Activated CD8-positive, alpha-beta memory T cell treated with anti-CD3 and anti-CD28 coated beads, Interleukin-2, amount 10 ng/mL, durations not matched to agents 7 days and 5 days (primary cell): ENCODE measurements around the gene DPEP2NB. TPM values are rescaled to one million over a fixed set of nuclear protein-coding genes. Genes with fewer than 3 reads are reported as not detected.
"Not testable (repeated sequence)": the region's sequence is repeated elsewhere in the genome, so short reads cannot be mapped to it uniquely, and the experiment has no call there.

Source experiments
- ATAC-seq: fragments of 150-1000 bp; cut with Tn5 transposase; one replicate; pipeline ENCODE4 v1.10.0; 2021; ENCODE audit warnings: moderate library complexity
- CTCF ChIA-PET: fragments of 350-600 bp; sonication (Branson Sonifier 250); formaldehyde crosslinking; loops from one replicate; lab custom pipeline; 2021; ENCODE audit warnings: antibody characterized with exemption; lab: Charles Lee
- DNase-seq: peaks from one replicate; pipeline ENCODE4 v3.0.0-alpha.2; 2020
- H3K27ac Mint-ChIP-seq: one replicate; pipeline ENCODE4 v1.8.0; 2021; ENCODE audit warnings: mild to moderate bottlenecking, mixed read lengths
- H3K27me3 Mint-ChIP-seq: one replicate; pipeline ENCODE4 v1.8.0; 2021; ENCODE audit warnings: mixed read lengths
- H3K36me3 Mint-ChIP-seq: one replicate; pipeline ENCODE4 v1.8.0; 2021; ENCODE audit warnings: mild to moderate bottlenecking, mixed read lengths
- H3K4me1 Mint-ChIP-seq: one replicate; pipeline ENCODE4 v1.8.0; 2021; ENCODE audit warnings: mixed read lengths
- H3K4me3 Mint-ChIP-seq: one replicate; pipeline ENCODE4 v1.8.0; 2021; ENCODE audit warnings: mild to moderate bottlenecking, moderate library complexity, mixed read lengths
- H3K9me3 Mint-ChIP-seq: one replicate; pipeline ENCODE4 v1.8.0; 2022; ENCODE audit warnings: low read depth, mixed read lengths
- total RNA-seq, 2 experiments: library from RNA; stranded (reverse); gene quantifications; one replicate each; pipeline ENCODE4 v1.2.3, GENCODE V29; 2021

Gene DPEP2NB
- total RNA-seq, 2 experiments from 2014 or later = not detected

DNA sequence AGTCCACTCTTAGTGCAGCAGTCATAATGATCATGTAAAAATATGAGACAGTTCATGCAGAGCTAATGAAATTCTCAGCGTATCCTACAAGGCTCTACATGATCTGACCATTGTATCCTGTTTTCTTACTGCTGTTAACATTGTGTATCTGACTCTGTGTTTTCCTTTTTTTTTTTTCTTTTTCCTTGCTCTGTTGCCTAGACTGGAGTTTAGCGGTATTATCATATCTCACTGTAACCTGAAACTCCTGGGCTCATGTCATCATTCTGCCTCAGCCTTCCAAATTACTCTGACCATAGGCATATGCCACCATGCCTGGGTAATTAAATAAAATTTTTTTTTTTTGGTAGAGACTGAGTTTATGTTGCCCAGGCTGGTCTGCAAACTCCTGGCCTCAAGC, 19.5 kb upstream of the DPEP2NB start:
- H3K36me3 Mint-ChIP-seq = peaks cover 18% of the 10 kb centered on the region
- no peaks in the 10 kb centered on the region for H3K9me3 Mint-ChIP-seq
- ATAC-seq = no peak
- H3K4me3 Mint-ChIP-seq = no peak overlapping the region
- no peak overlapping the region for H3K27ac Mint-ChIP-seq
- CTCF ChIA-PET = interaction anchor here (1.4 kb wide), 1 partner anchor 12 kb away, joined by 4 read pairs; no protein-coding TSS in a partner anchor
- DNase-seq = no peak
- no peaks in the 10 kb centered on the region for H3K27me3 Mint-ChIP-seq
- H3K4me1 Mint-ChIP-seq = peaks cover 52% of the 10 kb centered on the region

DNA sequence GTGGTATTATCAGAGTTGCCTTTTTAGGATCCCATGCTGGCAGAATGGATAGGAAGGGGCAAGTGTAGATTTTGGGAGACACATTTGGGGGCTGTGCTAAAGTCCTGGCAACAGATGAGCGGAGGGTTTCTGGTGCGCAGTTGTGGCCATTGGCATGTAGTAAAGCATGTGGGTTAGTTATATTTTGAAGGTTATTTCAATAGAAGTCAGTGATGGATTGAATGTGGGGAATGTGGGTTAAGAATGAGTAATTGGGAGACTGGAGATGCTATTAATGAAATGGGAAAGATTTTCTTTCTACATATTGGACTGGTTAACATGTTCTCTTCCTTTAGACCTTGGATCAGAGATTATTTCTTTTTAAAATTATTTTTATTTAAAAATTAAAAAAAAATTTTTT, 17.4 kb upstream of the DPEP2NB start:
- H3K9me3 Mint-ChIP-seq = no peaks in the 10 kb centered on the region
- ATAC-seq = no peak
- peak overlapping the region; percentile 2 for H3K27ac Mint-ChIP-seq
- no peaks in the 10 kb centered on the region for H3K27me3 Mint-ChIP-seq
- peaks cover 13% of the 10 kb centered on the region for H3K36me3 Mint-ChIP-seq
- H3K4me1 Mint-ChIP-seq = peaks cover 42% of the 10 kb centered on the region
- no peak for DNase-seq
- CTCF ChIA-PET = interaction anchor here (2.2 kb wide), 1 partner anchor 8 kb away, joined by 7 read pairs; no protein-coding TSS in a partner anchor
- H3K4me3 Mint-ChIP-seq = no peak overlapping the region

DNA sequence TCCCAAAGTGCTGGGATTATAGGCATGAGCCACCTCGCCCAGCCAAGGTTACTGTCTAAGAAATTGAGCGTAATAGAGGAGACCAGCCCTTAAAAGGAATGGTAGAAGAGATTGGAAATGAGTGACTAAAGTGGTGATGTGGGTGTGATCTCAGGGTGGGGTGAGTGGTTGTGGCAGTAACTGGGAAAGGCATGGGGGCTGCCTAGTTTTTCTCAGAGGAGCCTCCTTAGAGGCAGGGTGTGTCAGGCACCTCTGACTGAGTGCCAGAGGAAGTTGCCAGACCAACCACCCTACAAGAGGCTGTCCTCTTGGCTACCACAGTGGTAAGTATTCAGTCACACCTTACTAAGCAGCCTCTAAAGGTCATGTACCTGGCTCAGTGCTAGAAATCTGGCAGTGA, 16.2 kb upstream of the DPEP2NB start:
- no peak overlapping the region for H3K4me3 Mint-ChIP-seq
- no peaks in the 10 kb centered on the region for H3K9me3 Mint-ChIP-seq
- peak; percentile 66 for DNase-seq
- peaks cover 22% of the 10 kb centered on the region for H3K36me3 Mint-ChIP-seq
- H3K27ac Mint-ChIP-seq = peak overlapping the region; percentile 74
- CTCF ChIA-PET = interaction anchor here (1.0 to 2.2 kb wide), 3 partner anchors 9 to 148 kb away, joined by 3 to 7 read pairs (median 3); no protein-coding TSS in a partner anchor
- no peaks in the 10 kb centered on the region for H3K27me3 Mint-ChIP-seq
- H3K4me1 Mint-ChIP-seq = peaks cover 34% of the 10 kb centered on the region
- ATAC-seq = peak; percentile 86

DNA sequence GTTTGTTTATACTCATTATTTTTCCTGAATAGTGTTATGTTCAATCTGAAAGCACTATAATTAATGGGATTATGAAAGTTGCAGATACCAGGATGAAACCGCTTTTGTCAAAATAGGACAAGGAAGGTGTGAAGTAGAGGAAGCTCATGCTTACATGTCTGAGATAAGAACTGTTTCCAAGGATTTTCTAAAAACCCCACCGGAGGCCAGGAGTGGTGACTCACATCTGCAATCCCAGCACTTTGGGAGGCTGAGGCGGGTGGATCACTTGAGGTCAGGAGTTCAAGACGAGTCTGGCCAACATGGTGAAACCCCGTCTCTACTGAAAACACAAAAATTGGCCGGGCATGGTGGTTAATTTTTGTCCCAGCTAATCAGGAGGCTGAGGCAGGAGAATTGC, 14.4 kb upstream of the DPEP2NB start:
- DNase-seq, H3K27me3 Mint-ChIP-seq, H3K27ac Mint-ChIP-seq, H3K9me3 Mint-ChIP-seq, H3K4me3 Mint-ChIP-seq, ATAC-seq: not testable (repeated sequence)
- Mint-ChIP-seq H3K36me3 (peaks cover 23% of the 10 kb centered on the region), H3K4me1 (peaks cover 32% of the 10 kb centered on the region)
- CTCF ChIA-PET = interaction anchor here (1.2 to 3.5 kb wide), 2 partner anchors 11 to 146 kb away, joined by 3 to 20 read pairs; no protein-coding TSS in a partner anchor

DNA sequence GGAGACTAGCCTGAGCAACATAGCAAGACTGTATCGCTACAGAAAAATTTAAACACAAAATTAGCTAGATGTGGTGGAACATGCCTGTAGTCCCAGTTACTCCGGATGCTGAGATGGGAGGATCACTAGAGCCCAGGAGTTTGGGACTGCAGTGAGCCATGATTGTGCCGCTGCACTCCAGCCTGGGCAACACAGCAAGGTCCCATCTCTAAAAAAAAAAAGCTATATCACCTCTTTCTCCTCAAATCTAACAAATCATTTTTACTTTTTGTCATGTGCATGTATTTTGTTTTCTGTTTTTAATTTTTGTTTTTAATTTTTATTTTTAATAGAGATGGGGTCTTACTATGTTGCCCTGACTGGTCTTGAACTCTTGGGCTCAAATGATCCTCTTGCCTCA, 13.3 kb upstream of the DPEP2NB start:
- ATAC-seq = no peak
- H3K4me1 Mint-ChIP-seq = peaks cover 33% of the 10 kb centered on the region
- H3K27ac Mint-ChIP-seq = no peak overlapping the region
- no peaks in the 10 kb centered on the region for H3K9me3 Mint-ChIP-seq
- no peak for DNase-seq
- CTCF ChIA-PET = interaction anchor here (1.0 to 3.5 kb wide), 5 partner anchors 12 to 212 kb away, joined by 3 to 20 read pairs (median 3); no protein-coding TSS in a partner anchor
- no peak overlapping the region for H3K4me3 Mint-ChIP-seq
- H3K27me3 Mint-ChIP-seq = no peaks in the 10 kb centered on the region
- H3K36me3 Mint-ChIP-seq = peaks cover 20% of the 10 kb centered on the region

DNA sequence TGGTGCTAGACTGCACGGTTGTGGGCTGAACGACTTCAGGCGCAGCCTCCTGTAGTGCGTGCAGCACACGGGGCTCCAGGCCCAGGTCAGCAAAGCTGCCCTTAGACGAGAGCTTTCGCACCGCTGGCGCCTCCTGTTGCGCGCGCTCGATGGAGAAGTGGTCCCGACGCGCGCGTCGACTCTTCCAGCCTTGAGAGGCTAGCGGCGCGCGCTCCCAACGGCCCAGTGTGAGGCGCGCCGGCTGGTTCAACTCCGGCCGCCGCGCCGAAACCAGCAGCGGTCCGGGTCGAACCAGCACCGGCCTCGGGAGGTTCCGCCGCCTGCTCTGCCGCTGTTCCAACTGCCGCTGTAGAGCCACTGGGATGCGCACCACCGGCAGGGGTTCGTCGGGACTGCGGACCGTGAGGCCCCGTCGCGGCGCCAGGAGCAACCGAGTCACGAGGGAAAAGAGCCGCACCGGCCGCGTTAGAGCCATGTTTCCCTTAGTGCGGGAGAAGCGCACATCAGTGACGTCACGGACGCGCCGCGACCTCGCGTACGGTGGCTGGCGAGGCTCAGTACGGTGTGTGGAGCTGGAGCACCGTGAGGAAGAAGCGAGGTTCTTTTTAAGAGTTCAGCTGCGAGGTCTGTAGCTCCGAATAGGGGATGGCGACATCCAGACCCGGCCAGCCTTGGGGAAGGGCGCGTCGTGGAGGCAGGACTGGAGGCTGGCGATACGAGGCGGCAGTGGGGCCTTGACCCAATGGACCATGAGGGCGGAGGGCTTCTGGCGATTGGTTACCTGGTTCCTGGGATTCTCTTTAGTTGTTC, 7.2 kb upstream of the DPEP2NB start, which contains the start of the genes DDX28 and DUS2:
TSS of gene DDX28 (minus strand) at position 505 of the 810 bp plus-strand sequence. CDS start at position 475, 30 bp downstream.
TSS of gene DUS2 (plus strand) at position 557 of the 810 bp plus-strand sequence. CDS start 14,740 bp downstream, outside the sequence.
- no peaks in the 10 kb centered on the region for H3K27me3 Mint-ChIP-seq
- peak within 1 kb of the TSS; percentile 93 for H3K4me3 Mint-ChIP-seq
- CTCF ChIA-PET = interaction anchor here (0.5 to 4.1 kb wide), 19 partner anchors 11 to 1508 kb away, joined by 3 to 20 read pairs (median 3); partner anchors contain the start of genes DPEP3, EDC4 and PSKH1
- H3K9me3 Mint-ChIP-seq = no peaks in the 10 kb centered on the region
- peaks cover 27% of the 10 kb centered on the region for H3K36me3 Mint-ChIP-seq
- ATAC-seq (peak; percentile 96), DNase-seq (peak; percentile 95)
- H3K27ac Mint-ChIP-seq = peak within 1 kb of the TSS; percentile 91
- peaks cover 36% of the 10 kb centered on the region for H3K4me1 Mint-ChIP-seq

DNA sequence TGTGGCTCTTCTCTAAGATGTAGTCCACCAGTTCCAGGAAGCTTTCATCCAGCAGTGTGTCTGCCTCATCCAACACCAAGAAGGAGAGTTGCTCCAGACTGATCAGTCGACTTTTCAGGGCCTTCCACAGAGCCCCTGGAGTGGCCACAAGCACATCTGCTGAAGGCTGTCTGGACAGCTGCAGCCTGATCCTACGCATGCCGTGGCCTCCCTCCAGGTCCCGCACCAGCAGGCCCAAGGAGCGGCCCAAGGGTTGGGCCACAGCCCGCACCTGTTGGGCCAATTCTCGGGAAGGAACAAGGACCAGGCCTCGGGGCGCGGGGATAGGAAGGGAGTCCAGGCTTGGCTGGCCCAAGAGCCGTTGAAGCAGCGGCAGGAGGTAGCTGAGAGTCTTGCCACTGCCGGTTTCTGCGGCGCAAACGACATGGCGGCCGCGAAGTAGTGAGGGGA, 6.6 kb upstream of the DPEP2NB start:
- DNase-seq (no peak), ATAC-seq (peak; percentile 3)
- H3K27me3 Mint-ChIP-seq = no peaks in the 10 kb centered on the region
- CTCF ChIA-PET = interaction anchor here (0.5 to 4.1 kb wide), 12 partner anchors 14 to 1508 kb away, joined by 3 to 20 read pairs (median 4); partner anchors contain the start of gene DPEP3
- H3K27ac Mint-ChIP-seq = peak overlapping the region; percentile 91
- H3K4me3 Mint-ChIP-seq = peak overlapping the region; percentile 93
- peaks cover 21% of the 10 kb centered on the region for H3K36me3 Mint-ChIP-seq
- H3K9me3 Mint-ChIP-seq = no peaks in the 10 kb centered on the region
- peaks cover 36% of the 10 kb centered on the region for H3K4me1 Mint-ChIP-seq

DNA sequence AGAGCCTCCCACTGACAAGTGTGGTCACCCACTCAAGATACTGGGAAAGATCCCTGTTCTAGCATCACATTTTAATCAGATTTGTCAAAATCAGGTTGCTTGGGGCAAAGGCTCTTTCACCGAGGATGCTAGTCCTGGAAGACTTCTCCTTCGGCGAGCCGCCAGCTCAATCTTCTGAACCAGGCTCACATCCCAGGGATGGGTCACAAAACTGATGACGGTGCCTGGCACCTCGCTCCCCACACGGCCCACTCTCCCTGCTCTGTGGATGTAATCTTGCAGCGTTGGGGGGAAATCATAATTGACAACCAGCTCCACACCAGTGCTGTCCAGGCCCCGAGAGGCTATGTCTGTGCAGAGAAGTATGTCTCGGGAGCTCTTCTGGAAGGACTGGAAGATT, 5.8 kb upstream of the DPEP2NB start:
- H3K4me1 Mint-ChIP-seq = peaks cover 36% of the 10 kb centered on the region
- peak overlapping the region; percentile 93 for H3K4me3 Mint-ChIP-seq
- no peak overlapping the region for H3K27ac Mint-ChIP-seq
- H3K9me3 Mint-ChIP-seq = no peaks in the 10 kb centered on the region
- ATAC-seq (no peak), DNase-seq (no peak)
- CTCF ChIA-PET = interaction anchor here (0.8 to 4.1 kb wide), 7 partner anchors 13 to 205 kb away, joined by 3 to 20 read pairs (median 4); no protein-coding TSS in a partner anchor
- H3K27me3 Mint-ChIP-seq = no peaks in the 10 kb centered on the region
- peaks cover 17% of the 10 kb centered on the region for H3K36me3 Mint-ChIP-seq

DNA sequence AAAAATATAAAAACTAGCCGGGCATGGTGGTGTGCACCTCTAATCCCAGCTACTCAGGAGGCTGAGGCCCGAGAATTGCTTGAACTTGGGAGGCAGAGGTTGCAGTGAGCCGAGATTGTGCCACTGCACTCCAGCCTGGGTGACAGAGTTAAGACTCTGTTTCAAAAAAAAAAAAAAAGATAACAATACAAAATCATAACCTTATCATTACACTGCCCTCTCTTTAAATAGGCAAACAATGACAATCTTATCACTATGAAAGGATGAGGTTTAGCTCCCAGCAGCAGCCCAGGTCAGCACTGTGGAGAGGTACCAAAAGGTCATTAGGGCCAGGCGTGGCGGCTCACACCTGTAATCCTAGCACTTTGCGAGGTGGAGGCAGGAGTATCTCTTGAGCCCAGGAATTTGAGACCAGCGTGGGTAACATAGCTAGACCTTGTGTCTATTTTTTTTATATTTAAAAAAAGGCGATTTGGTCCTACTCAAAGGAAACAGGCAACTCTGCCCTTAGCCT, 3.5 kb upstream of the DPEP2NB start:
- Mint-ChIP-seq H3K4me1 (peaks cover 25% of the 10 kb centered on the region), H3K36me3 (peaks cover 13% of the 10 kb centered on the region), H3K27me3 (no peaks in the 10 kb centered on the region), H3K9me3 (no peaks in the 10 kb centered on the region), H3K27ac (no peak overlapping the region), H3K4me3 (no peak overlapping the region)
- ATAC-seq = no peak
- CTCF ChIA-PET = no interaction called here
- no peak for DNase-seq

DNA sequence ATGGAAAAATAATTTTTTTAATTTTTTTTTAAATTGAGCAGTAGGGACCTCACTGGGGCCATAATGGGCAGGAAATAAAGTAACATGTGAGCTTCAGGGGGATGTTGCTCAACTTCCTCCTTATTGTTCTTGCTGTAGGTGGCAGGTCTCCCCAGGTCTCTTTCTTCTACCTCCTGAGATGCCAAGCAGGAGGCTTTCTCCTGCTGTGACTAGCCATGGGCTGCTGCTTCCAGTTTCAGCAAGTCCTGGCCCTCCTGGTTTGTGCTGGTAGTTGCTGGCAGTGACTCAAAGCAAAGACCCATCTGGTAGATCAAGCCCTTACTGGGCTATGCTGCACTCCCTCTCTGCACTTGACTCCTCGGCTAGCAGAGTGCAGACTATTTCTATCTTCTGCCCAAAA, 2.3 kb downstream of the DPEP2NB start:
- ATAC-seq (peak; percentile 27), DNase-seq (no peak)
- Mint-ChIP-seq H3K36me3 (no peaks in the 10 kb centered on the region), H3K4me3 (no peak overlapping the region), H3K27me3 (no peaks in the 10 kb centered on the region), H3K27ac (no peak overlapping the region), H3K9me3 (no peaks in the 10 kb centered on the region), H3K4me1 (peaks cover 5% of the 10 kb centered on the region)
- CTCF ChIA-PET = interaction anchor here (1.4 kb wide), 1 partner anchor 28 kb away, joined by 5 read pairs; no protein-coding TSS in a partner anchor

DNA sequence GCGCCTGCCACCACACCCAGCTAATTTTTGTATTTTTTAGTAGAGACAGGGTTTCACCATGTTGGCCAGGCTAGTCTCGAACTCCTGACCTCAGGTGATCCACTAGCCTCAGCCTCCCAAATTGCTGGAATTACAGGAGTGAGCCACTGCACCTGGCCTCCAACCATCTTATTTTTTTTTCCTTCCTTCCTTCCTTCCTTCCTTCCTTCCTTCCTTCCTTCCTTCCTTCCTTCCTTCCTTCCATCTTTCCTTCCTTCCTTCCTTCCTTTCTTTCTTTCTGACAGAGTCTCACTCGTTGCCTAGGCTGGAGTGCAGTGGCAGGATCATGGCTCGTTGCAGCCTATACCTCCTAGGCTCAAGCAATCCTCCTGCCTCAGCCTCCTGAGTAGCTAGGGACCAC, 5.8 kb downstream of the DPEP2NB start:
- H3K9me3 Mint-ChIP-seq, DNase-seq, H3K4me3 Mint-ChIP-seq, ATAC-seq, H3K27ac Mint-ChIP-seq, CTCF ChIA-PET, H3K36me3 Mint-ChIP-seq, H3K27me3 Mint-ChIP-seq: not testable (repeated sequence)
- peaks cover 17% of the 10 kb centered on the region for H3K4me1 Mint-ChIP-seq

DNA sequence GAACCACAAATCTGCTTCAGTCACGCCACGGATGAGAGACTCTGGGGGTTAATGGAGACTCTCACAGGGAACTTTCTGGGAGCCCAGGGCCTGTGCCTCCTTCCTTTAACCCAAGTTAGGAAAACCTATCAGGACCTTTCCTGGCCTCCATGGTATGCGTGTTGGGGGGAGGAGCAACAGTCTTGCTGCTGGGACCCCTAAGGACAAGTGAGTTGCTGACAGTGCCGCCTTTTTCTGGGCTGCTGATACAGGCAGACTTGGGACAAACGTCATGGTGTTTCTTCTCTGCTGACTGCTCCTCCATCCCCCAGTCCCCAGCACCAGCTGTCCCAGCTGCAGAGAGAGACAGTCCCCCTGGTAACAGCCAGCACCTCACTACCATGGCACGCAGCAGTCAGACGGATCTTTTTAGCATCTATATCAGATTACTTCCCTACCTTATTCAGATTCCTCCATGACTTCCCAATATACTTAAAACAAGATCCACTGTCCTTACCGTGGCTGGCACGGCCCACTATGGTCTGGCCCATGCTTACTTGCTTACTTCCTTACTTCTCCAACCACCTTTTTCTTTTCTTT, 6.5 kb downstream of the DPEP2NB start:
- H3K4me1 Mint-ChIP-seq = peaks cover 17% of the 10 kb centered on the region
- H3K4me3 Mint-ChIP-seq = no peak overlapping the region
- no peaks in the 10 kb centered on the region for H3K27me3 Mint-ChIP-seq
- CTCF ChIA-PET = interaction anchor here (0.9 to 1.5 kb wide), 2 partner anchors 13 to 75 kb away, joined by 3 read pairs; partner anchors contain the start of genes DDX28 and DUS2
- H3K27ac Mint-ChIP-seq = no peak overlapping the region
- ATAC-seq = no peak
- H3K9me3 Mint-ChIP-seq = no peaks in the 10 kb centered on the region
- DNase-seq = no peak
- no peaks in the 10 kb centered on the region for H3K36me3 Mint-ChIP-seq
